ENCODE results near the gene PCDHGA8.

- TF ChIP-seq POLR2AphosphoS5 (IDR thresholded peaks at IDR 0.05; ENCODE audit: low read depth, low read length) (no peak), TAF1 (IDR thresholded peaks at IDR 0.05; ENCODE audit: borderline replicate concordance, low read depth, low read length) (no peak), PBX3 (IDR thresholded peaks at IDR 0.05) (no peak), RFX5 (IDR thresholded peaks at IDR 0.05; ENCODE audit: low read length) (no peak), MXI1 (IDR thresholded peaks at IDR 0.05; ENCODE audit: low read depth, low read length) (no peak)
These were observed 20.6 kb downstream of the PCDHGA8 start, which contains the start of gene PCDHGA10 for GRCh38 chr5:141412854-141413539.
